SK-N-SH (cell line): ENCODE data around the gene DCTN3.

ENCODE experiments used
- ELF1 ChIP-seq: IDR thresholded peaks from 2 replicates; pipeline ENCODE4 v1.4.0; 2012
- EP300 ChIP-seq, 2 experiments: IDR thresholded peaks; 2 replicates each; pipeline versions ENCODE4 v1.4.0 to v1.6.1; 2012; ENCODE audit warnings: borderline replicate concordance in 1 of 2, low read depth in 1 of 2, low read length in 1 of 2
- EZH2phosphoT487 ChIP-seq: fragments of 200-600 bp; sonication (generic); IDR thresholded peaks from 2 replicates; pipeline ENCODE4 v1.6.1; 2017; ENCODE audit warnings: low read depth, mixed run types, mild to moderate bottlenecking, antibody characterized with exemption, moderate library complexity, borderline replicate concordance
- JUND ChIP-seq: IDR thresholded peaks from 2 replicates; pipeline ENCODE4 v1.4.0; 2012
- MAX ChIP-seq: IDR thresholded peaks from 2 replicates; pipeline ENCODE4 v1.4.0; 2012; ENCODE audit warnings: low read depth
- RCOR1 ChIP-seq: fragments of 150-350 bp; IDR thresholded peaks from 2 replicates; pipeline ENCODE4 v1.6.1; 2017; ENCODE audit warnings: antibody characterized with exemption, low read length
- RFX5 ChIP-seq: IDR thresholded peaks from 2 replicates; pipeline ENCODE4 v1.6.1; 2012; ENCODE audit warnings: mild to moderate bottlenecking, improper control_type of control experiment, low read length
- TAF1 ChIP-seq: IDR thresholded peaks from 2 replicates; pipeline ENCODE4 v1.6.1; 2012; ENCODE audit warnings: low read depth, mild to moderate bottlenecking, low read length, moderate library complexity, borderline replicate concordance
- TEAD4 ChIP-seq: IDR thresholded peaks from 2 replicates; pipeline ENCODE4 v1.4.0; 2012; ENCODE audit warnings: mild to moderate bottlenecking, borderline replicate concordance; ENCODE audit not compliant: insufficient read depth
- ZBTB33 ChIP-seq: IDR thresholded peaks from 2 replicates; pipeline ENCODE4 v1.4.0; 2012; ENCODE audit warnings: low read depth, borderline replicate concordance
- TF ChIP-seq, protein P1 (sequence below): fragments of 200-600 bp; sonication (generic); IDR thresholded peaks from 2 replicates; pipeline ENCODE4 v1.6.1; 2017; ENCODE audit warnings: antibody characterized with exemption, mild to moderate bottlenecking, moderate library complexity

- TF ChIP-seq, protein P1, sequence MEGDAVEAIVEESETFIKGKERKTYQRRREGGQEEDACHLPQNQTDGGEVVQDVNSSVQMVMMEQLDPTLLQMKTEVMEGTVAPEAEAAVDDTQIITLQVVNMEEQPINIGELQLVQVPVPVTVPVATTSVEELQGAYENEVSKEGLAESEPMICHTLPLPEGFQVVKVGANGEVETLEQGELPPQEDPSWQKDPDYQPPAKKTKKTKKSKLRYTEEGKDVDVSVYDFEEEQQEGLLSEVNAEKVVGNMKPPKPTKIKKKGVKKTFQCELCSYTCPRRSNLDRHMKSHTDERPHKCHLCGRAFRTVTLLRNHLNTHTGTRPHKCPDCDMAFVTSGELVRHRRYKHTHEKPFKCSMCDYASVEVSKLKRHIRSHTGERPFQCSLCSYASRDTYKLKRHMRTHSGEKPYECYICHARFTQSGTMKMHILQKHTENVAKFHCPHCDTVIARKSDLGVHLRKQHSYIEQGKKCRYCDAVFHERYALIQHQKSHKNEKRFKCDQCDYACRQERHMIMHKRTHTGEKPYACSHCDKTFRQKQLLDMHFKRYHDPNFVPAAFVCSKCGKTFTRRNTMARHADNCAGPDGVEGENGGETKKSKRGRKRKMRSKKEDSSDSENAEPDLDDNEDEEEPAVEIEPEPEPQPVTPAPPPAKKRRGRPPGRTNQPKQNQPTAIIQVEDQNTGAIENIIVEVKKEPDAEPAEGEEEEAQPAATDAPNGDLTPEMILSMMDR, result no peak
- TF ChIP-seq EP300 (IDR thresholded peaks at IDR 0.05; ENCODE audit: borderline replicate concordance in 1 of 2, low read depth in 1 of 2, low read length in 1 of 2) (no peak), EZH2phosphoT487 (no peak), JUND (no peak), ELF1 (no peak), ZBTB33 (no peak), MAX (no peak), RFX5 (no peak), TEAD4 (no peak), RCOR1 (no peak), TAF1 (no peak)
Measured at GRCh38 chr9:34590381-34591247, 29.7 kb downstream of the DCTN3 start.
